Astrocyte of the spinal cord (primary cell): ENCODE measurements around the gene CD200.

ENCODE experiments used
- DNase-seq: peaks from one replicate; pipeline ENCODE4 v3.0.0; 2011; ENCODE audit warnings: low read depth, low spot score
- H3K4me3 ChIP-seq: 2 replicates; pipeline ENCODE4 v1.5.1; 2011; ENCODE audit warnings: low read depth, mild to moderate bottlenecking, low read length, moderate library complexity
- in situ Hi-C: cut with HindIII; loops from 2 replicates; pipeline ENCODE4 v1.10.0; 2017; ENCODE audit warnings: low sequenced_read_pairs
- TF ChIP-seq, protein P1 (sequence below): IDR thresholded peaks from 2 replicates; pipeline ENCODE4 v1.5.1; 2012; ENCODE audit warnings: low read depth, mild to moderate bottlenecking, low read length, inconsistent platforms

The CD200 gene

DNA sequence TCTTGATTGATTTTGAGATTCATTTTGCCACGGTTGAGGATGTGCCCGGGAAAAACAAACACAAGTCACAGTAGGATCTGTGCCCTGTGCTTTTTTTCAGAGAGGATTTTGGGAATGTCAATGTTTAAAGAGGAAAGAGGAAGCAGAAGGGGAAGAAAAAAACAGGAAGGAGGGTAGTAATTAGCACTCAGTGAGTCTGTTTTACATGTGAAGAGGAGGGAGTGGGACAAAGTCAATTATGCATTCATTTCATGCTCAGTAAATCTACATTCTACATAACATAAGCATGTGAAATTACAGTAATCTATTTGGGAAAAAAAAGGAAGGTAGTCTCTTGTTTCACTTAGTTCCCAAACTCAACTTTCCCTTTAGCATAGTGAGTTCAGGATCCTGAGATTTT is 18.3 kb upstream of the CD200 start:
- H3K4me3 ChIP-seq, result no peak overlapping the region
- TF ChIP-seq, protein P1, sequence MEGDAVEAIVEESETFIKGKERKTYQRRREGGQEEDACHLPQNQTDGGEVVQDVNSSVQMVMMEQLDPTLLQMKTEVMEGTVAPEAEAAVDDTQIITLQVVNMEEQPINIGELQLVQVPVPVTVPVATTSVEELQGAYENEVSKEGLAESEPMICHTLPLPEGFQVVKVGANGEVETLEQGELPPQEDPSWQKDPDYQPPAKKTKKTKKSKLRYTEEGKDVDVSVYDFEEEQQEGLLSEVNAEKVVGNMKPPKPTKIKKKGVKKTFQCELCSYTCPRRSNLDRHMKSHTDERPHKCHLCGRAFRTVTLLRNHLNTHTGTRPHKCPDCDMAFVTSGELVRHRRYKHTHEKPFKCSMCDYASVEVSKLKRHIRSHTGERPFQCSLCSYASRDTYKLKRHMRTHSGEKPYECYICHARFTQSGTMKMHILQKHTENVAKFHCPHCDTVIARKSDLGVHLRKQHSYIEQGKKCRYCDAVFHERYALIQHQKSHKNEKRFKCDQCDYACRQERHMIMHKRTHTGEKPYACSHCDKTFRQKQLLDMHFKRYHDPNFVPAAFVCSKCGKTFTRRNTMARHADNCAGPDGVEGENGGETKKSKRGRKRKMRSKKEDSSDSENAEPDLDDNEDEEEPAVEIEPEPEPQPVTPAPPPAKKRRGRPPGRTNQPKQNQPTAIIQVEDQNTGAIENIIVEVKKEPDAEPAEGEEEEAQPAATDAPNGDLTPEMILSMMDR, result no peak
- in situ Hi-C loops, result no loop called here
- DNase-seq, result no peak

DNA sequence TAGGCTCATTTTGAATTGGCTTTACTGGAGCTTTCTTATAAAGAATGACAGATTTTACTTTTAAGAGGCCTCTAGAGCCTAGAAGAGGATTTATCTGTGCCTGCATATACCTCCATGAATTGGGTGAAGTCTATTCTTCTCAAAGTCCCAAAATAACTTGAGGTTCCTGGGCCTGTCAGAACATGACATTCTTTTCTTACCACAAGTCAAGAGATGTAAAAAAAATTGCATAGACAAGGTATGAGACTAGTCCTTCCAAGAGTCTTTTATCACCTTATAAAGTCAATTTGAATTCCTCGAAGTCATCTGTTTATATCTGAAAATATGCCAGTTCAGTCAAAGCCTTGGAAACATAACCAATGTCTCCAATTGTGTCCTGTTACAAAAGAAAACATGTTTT is 17.2 kb upstream of the CD200 start:
- TF ChIP-seq, protein P1, result no peak
- H3K4me3 ChIP-seq, result no peak overlapping the region
- DNase-seq, result no peak
- in situ Hi-C loops, result no loop called here

DNA sequence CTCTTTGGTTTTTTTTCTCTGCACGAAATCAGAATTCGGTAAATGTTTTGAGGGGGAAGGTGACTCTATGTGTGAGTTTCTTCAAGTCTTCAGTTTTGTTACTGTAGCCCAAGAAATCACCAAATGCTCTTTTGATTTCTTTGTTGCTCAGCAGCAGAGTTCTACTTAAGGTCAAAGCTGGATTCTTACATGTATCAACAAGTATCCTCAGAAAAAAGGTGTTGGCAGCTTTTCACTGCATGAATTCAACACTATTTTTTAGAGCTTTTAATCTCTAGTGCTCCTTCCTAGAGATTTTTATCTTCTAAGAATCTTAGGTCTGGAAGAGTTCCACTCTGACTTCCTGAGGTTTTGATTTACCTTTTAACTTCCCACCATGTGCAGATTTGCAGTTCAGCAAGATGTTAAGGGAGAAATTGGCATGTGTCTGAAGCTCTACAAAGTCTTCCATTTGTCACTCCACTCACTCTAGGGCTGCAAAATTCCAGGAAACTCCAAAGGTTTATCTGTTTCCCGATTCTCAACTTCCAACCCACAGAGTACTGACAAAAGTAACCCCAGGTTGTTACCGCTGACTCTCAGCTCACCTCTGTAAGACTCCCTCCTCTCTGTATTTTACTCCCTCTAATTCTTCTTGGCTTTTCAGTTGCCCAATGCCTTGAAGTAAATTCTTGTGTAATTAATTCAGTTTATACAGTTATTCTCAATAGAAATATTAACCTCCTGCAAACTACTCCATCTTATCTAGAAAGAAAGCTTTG is 13.3 kb upstream of the CD200 start:
- no peak overlapping the region for H3K4me3 ChIP-seq
- in situ Hi-C loops, result no loop called here
- DNase-seq, result no peak
- TF ChIP-seq, protein P1, result no peak

DNA sequence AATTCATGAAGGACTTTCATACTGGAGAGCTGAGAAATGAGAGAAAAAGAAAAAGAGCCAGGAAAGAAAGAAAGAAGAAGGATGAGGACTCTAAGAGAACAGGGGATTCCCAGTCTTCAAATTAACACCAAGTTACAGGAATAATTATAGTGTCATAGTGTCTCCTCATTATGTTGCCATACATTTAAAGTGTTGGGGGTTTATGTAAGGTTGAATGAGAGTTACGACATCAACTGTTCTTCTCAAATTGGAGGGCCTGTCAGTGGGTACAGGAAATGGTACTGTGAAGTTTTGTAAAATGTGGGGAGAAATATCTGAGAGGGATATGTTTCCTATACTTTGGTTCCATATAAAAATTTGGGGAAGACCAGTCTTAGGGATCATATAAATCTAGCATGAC is 12.3 kb upstream of the CD200 start:
- DNase-seq, result no peak
- in situ Hi-C loops, result no loop called here
- H3K4me3 ChIP-seq, result no peak overlapping the region
- TF ChIP-seq, protein P1, result no peak

DNA sequence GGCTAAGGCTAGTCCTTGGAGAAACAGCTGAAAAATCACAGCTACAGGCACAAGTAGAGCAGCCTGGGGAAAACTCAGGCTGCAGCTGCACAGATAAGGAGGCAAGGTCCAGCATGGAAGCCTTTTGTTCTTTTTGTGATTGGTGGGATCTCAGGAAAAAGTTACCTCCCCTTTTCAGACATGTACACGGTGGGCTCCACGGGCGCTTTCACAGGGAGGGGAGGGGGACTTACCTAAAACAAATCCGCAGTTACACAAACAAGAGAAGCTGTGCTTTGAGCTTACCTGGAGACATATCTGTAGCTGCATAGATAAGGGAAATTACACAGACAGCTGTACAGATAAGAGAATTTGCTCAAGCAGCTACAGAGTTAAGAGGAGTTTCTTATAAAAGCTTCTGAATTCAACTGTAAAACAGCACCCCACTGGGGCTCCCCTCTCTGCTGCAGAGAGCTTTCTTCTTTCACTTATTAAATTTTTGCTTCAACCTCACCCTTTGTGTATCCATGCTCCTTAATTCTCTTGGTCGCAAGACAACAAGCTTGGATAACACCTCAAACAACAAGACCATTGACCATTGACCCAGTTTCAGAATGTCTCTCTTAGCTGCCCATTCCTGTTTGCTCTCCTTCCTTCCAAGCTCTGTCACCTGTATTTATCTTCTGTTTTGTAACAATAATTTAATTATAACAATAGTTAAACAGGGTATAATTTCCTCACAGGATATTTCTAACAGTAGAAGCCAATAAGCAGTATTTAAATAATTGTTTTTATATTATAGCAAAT is 10.9 kb upstream of the CD200 start:
- TF ChIP-seq, protein P1, result no peak
- DNase-seq, result no peak
- in situ Hi-C loops, result no loop called here
- H3K4me3 ChIP-seq, result no peak overlapping the region

DNA sequence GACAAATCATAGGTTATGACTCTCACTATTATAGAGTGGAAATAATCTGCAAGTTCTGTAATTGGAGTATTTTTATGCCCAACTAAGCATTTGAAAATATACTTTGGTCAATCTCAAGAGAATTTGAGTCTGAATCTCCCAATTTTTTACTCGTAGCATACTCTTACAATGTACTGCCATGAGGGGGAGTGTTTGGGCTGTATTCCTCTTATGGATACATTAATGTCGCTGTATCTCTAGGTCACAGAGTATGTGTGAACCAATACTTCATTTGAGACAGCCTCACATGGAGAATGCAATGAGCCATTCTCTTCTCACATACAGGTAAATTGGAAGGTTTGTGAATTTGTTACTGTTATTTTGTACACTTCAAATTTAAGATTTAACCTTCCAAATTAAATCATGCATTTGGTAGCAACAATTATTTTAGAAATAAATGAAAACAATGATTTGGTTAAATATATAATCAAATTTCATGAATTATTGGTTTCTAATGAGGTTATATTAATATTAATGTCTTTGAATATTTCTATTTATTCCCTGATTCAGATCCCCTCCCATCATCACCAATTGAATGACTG is 5.5 kb upstream of the CD200 start:
- in situ Hi-C loops, result no loop called here
- no peak overlapping the region for H3K4me3 ChIP-seq
- TF ChIP-seq, protein P1, result peak; percentile 68
- DNase-seq, result peak; percentile 63
